Psoas muscle (tissue), 8 donors: ENCODE data around the gene PRKCH. TPM values are rescaled to one million over a fixed set of nuclear protein-coding genes. Genes with fewer than 3 reads are reported as not detected.
A peak's percentile ranks its signal among the peaks of the same experiment; 100 is the strongest.

Source experiments
- ATAC-seq, 4 donors: fragments of 200-7000 bp; cut with Tn5 transposase; one replicate each; pipeline ENCODE4 v1.9.1; 2020; ENCODE audit warnings: moderate library complexity in 3 of 4, mild to moderate bottlenecking in 2 of 4
- DNase-seq, 2 donors: peaks; one replicate each; pipeline ENCODE4 v3.0.0-alpha.2; 2020
- H3K27ac ChIP-seq: fragments of 200-600 bp; one replicate; pipeline ENCODE4 v1.8.0; 2022
- H3K27me3 ChIP-seq, 3 donors: fragments of 200-600 bp in 1 of 3; one replicate each; pipeline versions ENCODE4 v1.6.1 to v1.8.0; 2013 to 2022; ENCODE audit warnings: low read length in 2 of 3, mild to moderate bottlenecking in 2 of 3, moderate library complexity in 1 of 3; ENCODE audit not compliant: insufficient read depth in 3 of 3
- H3K36me3 ChIP-seq, 2 donors: fragments of 200-600 bp in 1 of 2; one replicate each; pipeline versions ENCODE4 v1.6.1 to v1.8.0; 2013 to 2022; ENCODE audit warnings: low read depth in 1 of 2, mild to moderate bottlenecking in 1 of 2, moderate library complexity in 1 of 2; ENCODE audit not compliant: insufficient read depth in 1 of 2
- H3K4me1 ChIP-seq: fragments of 200-600 bp; one replicate; pipeline ENCODE4 v1.8.0; 2022
- H3K4me3 ChIP-seq: fragments of 200-600 bp; one replicate; pipeline ENCODE4 v1.8.0; 2022; ENCODE audit warnings: mild to moderate bottlenecking
- H3K9me3 ChIP-seq: fragments of 200-600 bp; one replicate; pipeline ENCODE4 v1.8.0; 2022
- WGBS, 3 donors: extraction: QIAGEN DNeasy Blood & Tissue Kit; methylation state at CpG; one replicate each; pipeline versions ENCODE4 v1.1.6 to v1.1.7; 2013; 5-methylcytosine and 5-hydroxymethylcytosine counted together
- intact Hi-C, 2 donors: fragments of 100-400 bp; cut with DNase I; formaldehyde crosslinking; loops; one replicate each; pipeline versions ENCODE4 v1.11.0 to v1.14.2; 2022
- polyA plus RNA-seq, 3 donors: library from polyadenylated mRNA; stranded (reverse); fragments of 200-250 nt; gene quantifications; one replicate each; pipeline ENCODE4 v1.2.3, GENCODE V29; 2013
- total RNA-seq, 4 donors: library from RNA; stranded (reverse); fragmentation: NEBNext Ultra II Directional in 2 of 4; extraction: Animal tissue kit (Norgen Biotek cat#: 25700) in 2 of 4; gene quantifications; one replicate each; pipeline versions ENCODE4 v1.2.1 to v1.2.4, GENCODE V29; 2021 to 2023
- TF ChIP-seq, protein P1 (sequence below): fragments of 200-600 bp; IDR thresholded peaks from one replicate; pipeline ENCODE4 v1.8.0; 2022; ENCODE audit warnings: antibody characterized with exemption
- donor health status: healthy with polysubstance abuse.
- donor health status: DM: no; HTN: no; CAD: no; lungs with moderate emphysema.
- donor health status: Bipolar disorder and iron deficiency.
- donor health status: healthy.
- donor health status: DM: yes; HTN: yes; CAD: no.
- donor health status: DM: no; HTN: no; CAD: no.
- donor health status: DM: no; HTN: no; CAD: no.
- donor health status: DM: yes; HTN: yes; CAD: no.

Gene PRKCH
- total and polyA plus RNA-seq, 7 donors: 5.9 to 17.9 (median 11.1) TPM

DNA sequence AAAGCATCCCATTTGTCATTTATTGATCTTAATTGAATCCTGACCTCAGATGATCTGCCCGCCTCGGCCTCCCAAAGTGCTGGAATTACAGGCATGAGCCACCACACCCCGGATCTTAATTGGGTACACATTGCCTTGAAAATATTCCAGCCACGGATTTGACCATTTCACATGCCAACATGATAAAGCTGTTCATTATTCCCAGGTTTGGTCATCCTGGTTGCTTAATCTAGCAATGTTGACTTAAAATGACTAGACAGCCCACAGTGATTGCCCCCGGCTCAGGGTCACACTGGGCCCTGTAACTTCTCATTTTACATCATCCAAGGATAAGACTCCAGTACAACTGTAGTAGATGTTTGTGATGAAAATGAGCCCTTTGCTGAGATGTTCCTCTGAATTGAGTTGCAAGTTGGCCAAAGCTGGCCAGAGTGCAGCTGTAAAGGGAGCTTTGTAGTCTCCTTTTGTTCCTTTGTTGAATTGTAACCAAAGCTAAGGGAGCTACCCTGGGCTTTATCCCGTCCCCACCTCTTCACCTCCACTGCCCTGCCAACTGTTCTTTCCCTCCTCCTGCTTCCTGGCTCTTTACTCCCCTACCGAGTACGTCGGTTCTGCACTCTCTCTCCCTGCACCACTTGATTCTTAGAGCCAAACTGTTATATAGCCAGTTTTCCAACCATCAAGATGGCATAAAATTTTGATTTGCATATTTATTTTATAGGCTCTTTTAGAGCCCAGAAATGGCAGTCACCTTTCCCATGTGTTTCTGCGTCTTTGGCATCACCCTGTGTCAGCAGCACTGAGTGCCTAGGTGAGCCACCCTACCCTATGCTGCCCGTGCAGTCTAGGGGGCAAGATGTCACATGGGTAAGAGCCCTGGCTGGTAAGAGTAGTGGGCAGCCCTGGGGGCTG lies 232.6 kb downstream of the PRKCH start:
- TF ChIP-seq, protein P1, sequence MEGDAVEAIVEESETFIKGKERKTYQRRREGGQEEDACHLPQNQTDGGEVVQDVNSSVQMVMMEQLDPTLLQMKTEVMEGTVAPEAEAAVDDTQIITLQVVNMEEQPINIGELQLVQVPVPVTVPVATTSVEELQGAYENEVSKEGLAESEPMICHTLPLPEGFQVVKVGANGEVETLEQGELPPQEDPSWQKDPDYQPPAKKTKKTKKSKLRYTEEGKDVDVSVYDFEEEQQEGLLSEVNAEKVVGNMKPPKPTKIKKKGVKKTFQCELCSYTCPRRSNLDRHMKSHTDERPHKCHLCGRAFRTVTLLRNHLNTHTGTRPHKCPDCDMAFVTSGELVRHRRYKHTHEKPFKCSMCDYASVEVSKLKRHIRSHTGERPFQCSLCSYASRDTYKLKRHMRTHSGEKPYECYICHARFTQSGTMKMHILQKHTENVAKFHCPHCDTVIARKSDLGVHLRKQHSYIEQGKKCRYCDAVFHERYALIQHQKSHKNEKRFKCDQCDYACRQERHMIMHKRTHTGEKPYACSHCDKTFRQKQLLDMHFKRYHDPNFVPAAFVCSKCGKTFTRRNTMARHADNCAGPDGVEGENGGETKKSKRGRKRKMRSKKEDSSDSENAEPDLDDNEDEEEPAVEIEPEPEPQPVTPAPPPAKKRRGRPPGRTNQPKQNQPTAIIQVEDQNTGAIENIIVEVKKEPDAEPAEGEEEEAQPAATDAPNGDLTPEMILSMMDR: no peak
- Histone ChIP-seq H3K27me3 (no peaks in the 10 kb centered on the region), H3K9me3 (no peaks in the 10 kb centered on the region), H3K36me3 (peaks cover 0 to 7% of the 10 kb centered on the region in 2 donors), H3K27ac (no peak overlapping the region), H3K4me3 (no peak overlapping the region), H3K4me1 (peaks cover 8% of the 10 kb centered on the region)
- DNase-seq (peak in 1 of 2 donors; percentile 39), ATAC-seq (no peak)
- intact Hi-C loops: no loop called here
- 60 to 73% (median 70%) methylated on average over 11 of the region's 11 CpGs for WGBS, 3 donors

- H3K9me3 ChIP-seq: no peaks in the 10 kb centered on the region
- intact Hi-C loops: no loop called here
- H3K4me3 ChIP-seq: no peak overlapping the region
- H3K27ac ChIP-seq: no peak overlapping the region
- DNase-seq (no peak), ATAC-seq (peak; percentile 45 to 77 (median 66))
- TF ChIP-seq, protein P1: no peak
- H3K36me3 ChIP-seq: no peaks in the 10 kb centered on the region
- H3K27me3 ChIP-seq: no peaks in the 10 kb centered on the region
- H3K4me1 ChIP-seq: peaks cover 10% of the 10 kb centered on the region
- 53 to 63% (median 58%) methylated on average over 6 of the region's 6 CpGs for WGBS, 3 donors
These were observed 233.9 kb downstream of the PRKCH start for GRCh38 chr14:61555056-61555838.

DNA sequence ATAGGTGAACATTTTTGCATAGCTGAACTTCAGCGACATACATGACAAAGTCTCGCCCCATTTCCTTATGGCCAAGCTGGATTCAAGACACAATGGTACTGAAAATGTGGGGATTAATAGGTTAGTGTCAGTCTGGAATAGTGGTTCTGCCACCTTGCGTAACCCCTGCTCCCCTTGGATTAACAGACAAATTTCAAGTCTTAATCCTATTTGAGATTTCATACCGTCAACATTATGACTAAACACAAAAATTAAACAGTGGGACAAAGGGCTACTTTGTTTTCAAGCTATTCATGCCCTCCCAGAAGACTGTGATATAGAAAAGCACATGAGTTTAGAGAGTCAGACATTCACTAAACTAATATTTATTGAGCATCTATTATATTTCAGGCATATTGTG lies 235.1 kb downstream of the PRKCH start:
- 88 to 91% (median 89%) methylated on average over 4 of the region's 4 CpGs for WGBS, 3 donors

DNA sequence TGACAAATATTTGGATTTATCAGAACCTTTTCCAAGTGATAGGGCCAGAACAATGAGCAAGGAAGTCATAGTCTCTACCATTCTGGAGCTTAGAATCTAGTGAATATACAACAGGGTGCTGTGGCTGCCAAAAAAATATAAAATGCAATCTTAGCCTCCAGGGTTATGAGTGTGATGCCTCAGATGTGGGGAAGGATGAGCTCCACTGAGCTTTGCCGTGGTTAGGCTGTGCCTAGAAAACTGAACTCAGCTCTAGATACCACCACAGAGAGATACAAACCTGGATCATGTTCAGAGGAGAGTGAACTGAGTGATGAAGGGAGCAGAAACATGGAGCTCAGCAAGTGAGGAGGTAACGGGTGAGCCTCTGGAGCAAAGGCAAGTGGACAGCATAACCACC lies 235.9 kb downstream of the PRKCH start:
- Histone ChIP-seq H3K27ac (no peak overlapping the region), H3K9me3 (no peaks in the 10 kb centered on the region), H3K36me3 (no peaks in the 10 kb centered on the region), H3K4me3 (no peak overlapping the region), H3K27me3 (no peaks in the 10 kb centered on the region), H3K4me1 (peaks cover 29% of the 10 kb centered on the region)
- no peak for DNase-seq
- ATAC-seq: no peak
- TF ChIP-seq, protein P1: no peak
- intact Hi-C loops: no loop called here
- 89 to 91% (median 89%) methylated on average over 2 of the region's 2 CpGs for WGBS, 3 donors

More for the DNA sequence above, 235.1 kb downstream of the PRKCH start:
- intact Hi-C loops: no loop called here
- no peak for DNase-seq
- no peaks in the 10 kb centered on the region for H3K36me3 ChIP-seq
- ATAC-seq: no peak
- H3K4me1 ChIP-seq: peaks cover 21% of the 10 kb centered on the region
- TF ChIP-seq, protein P1: no peak
- H3K27me3 ChIP-seq: no peaks in the 10 kb centered on the region
- H3K27ac ChIP-seq: no peak overlapping the region
- no peaks in the 10 kb centered on the region for H3K9me3 ChIP-seq
- H3K4me3 ChIP-seq: no peak overlapping the region
